Endothelial cell of umbilical vein (primary cell): ENCODE data around the gene SH3BGRL2. TPM values are rescaled to one million over a fixed set of nuclear protein-coding genes. Genes with fewer than 3 reads are reported as not detected.

Source experiments
- BruUV-seq: library from RNA; stranded (reverse); fragments of 400-500 nt; replicated peaks from 2 replicates; lab custom pipeline; 2021; lab: Mats Ljungman, UMichigan
- CTCF ChIA-PET: fragments of 300-600, 350-600 bp; sonication (Branson Sonifier 250); formaldehyde crosslinking; loops from one replicate; lab custom pipeline; 2021; ENCODE audit warnings: antibody characterized with exemption, inconsistent platforms; lab: Charles Lee
- POLR2A ChIA-PET: fragments of 300-600, 350-600 bp; sonication (Branson Sonifier 250); formaldehyde crosslinking; loops from one replicate; lab custom pipeline; 2021; ENCODE audit warnings: antibody characterized with exemption, inconsistent platforms; lab: Charles Lee
- DNase-seq: peaks from one replicate; pipeline ENCODE4 v3.0.0-alpha.2; 2011; ENCODE audit warnings: low read depth, low spot score
- FAIRE-seq: peaks from 2 replicates; lab custom pipeline; 2011; peaks lifted over from hg19 to GRCh38; lab: Jason Lieb, UNC
- H2AFZ ChIP-seq: 2 replicates; pipeline ENCODE4 v1.6.0; 2012; ENCODE audit warnings: low read depth, low read length, control low read depth, inconsistent platforms
- H3K27ac ChIP-seq: 2 replicates; pipeline ENCODE4 v1.5.1; 2011; ENCODE audit warnings: low read depth, mild to moderate bottlenecking, control low read depth, low read length, moderate library complexity; ENCODE audit not compliant: insufficient read depth
- H3K27me3 ChIP-seq, 2 experiments: 2 replicates each; pipeline versions ENCODE4 v1.6.0 to v1.6.1; 2011; ENCODE audit warnings: low read length in 2 of 2, mixed read lengths in 1 of 2; ENCODE audit not compliant: control insufficient read depth in 2 of 2, insufficient read depth in 2 of 2
- H3K36me3 ChIP-seq, 2 experiments: 2 replicates in 1 of 2; 3 replicates in 1 of 2; pipeline ENCODE4 v1.5.1; 2011; ENCODE audit warnings: low read length in 2 of 2, mild to moderate bottlenecking in 1 of 2, moderate library complexity in 1 of 2; ENCODE audit not compliant: control insufficient read depth in 2 of 2, insufficient read depth in 2 of 2; ENCODE audit errors: extremely low read depth in 1 of 2
- H3K4me1 ChIP-seq: 3 replicates; pipeline ENCODE4 v1.5.1; 2011; ENCODE audit warnings: mild to moderate bottlenecking, low read length; ENCODE audit not compliant: control insufficient read depth, insufficient read depth; ENCODE audit errors: extremely low read depth
- H3K4me2 ChIP-seq: 2 replicates; pipeline ENCODE4 v1.6.1; 2011; ENCODE audit warnings: low read length, control low read depth, mixed read lengths; ENCODE audit not compliant: insufficient read depth
- H3K4me3 ChIP-seq, 3 experiments: fragments of 200-600 bp in 1 of 3; sonication (generic), shearing (Covaris generic) in 1 of 3; replicated peaks in 1 of 3; 2 replicates each; pipeline ENCODE4 v1.5.1; 2011 to 2016; ENCODE audit warnings: control low read depth in 3 of 3, low read length in 3 of 3, mild to moderate bottlenecking in 2 of 3, inconsistent platforms in 1 of 3, low read depth in 1 of 3, moderate library complexity in 1 of 3; ENCODE audit not compliant: insufficient read depth in 1 of 3
- H3K79me2 ChIP-seq: 2 replicates; pipeline ENCODE4 v1.6.0; 2012; ENCODE audit warnings: low read length, inconsistent platforms; ENCODE audit not compliant: control insufficient read depth, insufficient read depth
- H3K9ac ChIP-seq: replicated peaks from 2 replicates; pipeline ENCODE3; 2011; ENCODE audit warnings: low read length, control low read depth; ENCODE audit not compliant: insufficient read depth; ENCODE audit errors: extremely low read depth
- H3K9me1 ChIP-seq: replicated peaks from 3 replicates; pipeline ENCODE4 v1.6.0; 2011; ENCODE audit warnings: mild to moderate bottlenecking, low read length; ENCODE audit not compliant: control insufficient read depth, insufficient read depth; ENCODE audit errors: extremely low read depth
- H3K9me3 ChIP-seq: replicated peaks from 2 replicates; pipeline ENCODE4 v1.5.1; 2012; ENCODE audit warnings: low read length, inconsistent platforms; ENCODE audit not compliant: control insufficient read depth, insufficient read depth
- H4K20me1 ChIP-seq: replicated peaks from 2 replicates; pipeline ENCODE3; 2011; ENCODE audit warnings: mild to moderate bottlenecking, low read length; ENCODE audit not compliant: control insufficient read depth, insufficient read depth; ENCODE audit errors: extremely low read depth
- EZH2 ChIP-seq: IDR thresholded peaks from 2 replicates; pipeline ENCODE4 v1.6.1; 2012; ENCODE audit warnings: borderline replicate concordance, low read depth, mild to moderate bottlenecking, moderate library complexity, low read length, inconsistent platforms; ENCODE audit not compliant: severe bottlenecking
- FOS ChIP-seq: IDR thresholded peaks from 2 replicates; pipeline ENCODE4 v1.6.1; 2011; ENCODE audit warnings: mild to moderate bottlenecking, low read length, moderate library complexity, borderline replicate concordance; ENCODE audit not compliant: insufficient read depth
- GATA2 ChIP-seq: IDR thresholded peaks from 2 replicates; pipeline ENCODE4 v1.7.0; 2011; ENCODE audit warnings: low read depth, mild to moderate bottlenecking, moderate library complexity, mixed read lengths, low read length; ENCODE audit not compliant: insufficient read length, insufficient read depth
- JUN ChIP-seq: IDR thresholded peaks from 2 replicates; pipeline ENCODE4 v1.6.1; 2011; ENCODE audit warnings: borderline replicate concordance, low read depth; ENCODE audit not compliant: insufficient read length, insufficient read depth
- MYC ChIP-seq: IDR thresholded peaks from one replicate; pipeline ENCODE4 v1.6.1; 2011; ENCODE audit warnings: mild to moderate bottlenecking, low read depth, low read length
- POLR2A ChIP-seq: IDR thresholded peaks from 2 replicates; pipeline ENCODE4 v1.6.1; 2012; ENCODE audit warnings: low read depth, mild to moderate bottlenecking, control low read depth, low read length
- POLR2AphosphoS5 ChIP-seq: IDR thresholded peaks from 2 replicates; pipeline ENCODE4 v1.6.1; 2012; ENCODE audit warnings: low read depth, mild to moderate bottlenecking, control low read depth, low read length, moderate library complexity; ENCODE audit not compliant: insufficient read depth
- dilution Hi-C: fragments of 300-500 bp; cut with MboI; formaldehyde crosslinking; loops from one replicate; pipeline ENCODE4 v1.15.0; 2019; ENCODE audit warnings: low sequenced_read_pairs; ENCODE audit not compliant: extremely low pct_ligation_motif_present
- intact Hi-C: fragments of 100-400 bp; cut with micrococcal nuclease; formaldehyde crosslinking; loops from one replicate; pipeline ENCODE4 v1.10.0; 2022
- polyA plus RNA-seq, 4 experiments: library from polyadenylated mRNA; depleted of rRNA in 3 of 4; stranded (reverse) in 3 of 4; unstranded in 1 of 4; fragments of >200 nt; gene quantifications; 2 replicates each; pipeline versions ENCODE4 v1.2.1 to v1.2.3, GENCODE V29; 2011 to 2012; ENCODE audit warnings: missing spikeins in 1 of 4
- total RNA-seq: library from RNA; stranded (reverse); gene quantifications from 2 replicates; pipeline ENCODE4 v1.2.3, GENCODE V29; 2021
- TF ChIP-seq, protein P1 (sequence below): IDR thresholded peaks from 2 replicates; pipeline ENCODE4 v1.6.1; 2011; ENCODE audit not compliant: insufficient read depth, insufficient read length
- TF ChIP-seq, protein P2 (sequence below), 2 donors: IDR thresholded peaks; 1 replicate in 1 of 2; 2 replicates in 1 of 2; pipeline ENCODE4 v1.5.1; 2011; ENCODE audit warnings: low read length in 2 of 2, mild to moderate bottlenecking in 2 of 2, moderate library complexity in 2 of 2, control low read depth in 1 of 2, inconsistent platforms in 1 of 2, low read depth in 1 of 2; ENCODE audit not compliant: insufficient read depth in 1 of 2; ENCODE audit errors: extremely low read depth in 1 of 2

The SH3BGRL2 gene
- total and polyA plus RNA-seq, 2 donors (not counting 3 experiments of a cell fraction or from before 2014, with no cell fraction given): 3.2 to 10.7 TPM

DNA sequence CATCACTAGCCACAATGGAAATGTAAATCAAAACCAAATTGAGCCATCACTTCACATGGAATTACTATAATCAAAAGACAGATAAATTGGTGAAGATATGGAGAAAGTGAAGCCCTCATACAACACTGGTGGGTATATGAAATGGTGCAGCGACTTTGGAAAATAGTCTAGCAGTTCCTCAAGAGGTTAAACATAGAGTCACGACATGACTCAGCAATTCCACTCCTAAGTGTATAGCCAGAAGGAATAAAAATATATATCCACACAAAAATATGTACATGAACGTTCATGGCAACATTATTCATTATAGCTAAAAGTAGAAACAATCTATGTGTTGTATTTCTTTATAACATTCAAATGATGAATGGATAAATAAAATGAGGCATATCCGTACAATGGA, 33.1 kb upstream of the SH3BGRL2 start:
- Histone ChIP-seq H3K9me1 (no peaks in the 10 kb centered on the region), H3K36me3 (no peaks in the 10 kb centered on the region), H2AFZ (no peak overlapping the region), H3K9me3 (no peaks in the 10 kb centered on the region), H3K27ac (no peak overlapping the region), H3K4me1 (peaks cover 8% of the 10 kb centered on the region), H4K20me1 (no peaks in the 10 kb centered on the region), H3K27me3 (no peaks in the 10 kb centered on the region), H3K9ac (no peak overlapping the region), H3K4me2 (no peak overlapping the region), H3K4me3 (no peak overlapping the region), H3K79me2 (no peaks in the 10 kb centered on the region)
- intact Hi-C loops: no loop called here
- DNase-seq (no peak), FAIRE-seq (no peak)
- POLR2A ChIA-PET: no interaction called here
- TF ChIP-seq GATA2 (no peak), POLR2A (no peak), POLR2AphosphoS5 (no peak), FOS (no peak), JUN (no peak), EZH2 (no peak), MYC (no peak)
- TF ChIP-seq, protein P1, sequence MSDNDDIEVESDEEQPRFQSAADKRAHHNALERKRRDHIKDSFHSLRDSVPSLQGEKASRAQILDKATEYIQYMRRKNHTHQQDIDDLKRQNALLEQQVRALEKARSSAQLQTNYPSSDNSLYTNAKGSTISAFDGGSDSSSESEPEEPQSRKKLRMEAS: no peak
- TF ChIP-seq, protein P2, sequence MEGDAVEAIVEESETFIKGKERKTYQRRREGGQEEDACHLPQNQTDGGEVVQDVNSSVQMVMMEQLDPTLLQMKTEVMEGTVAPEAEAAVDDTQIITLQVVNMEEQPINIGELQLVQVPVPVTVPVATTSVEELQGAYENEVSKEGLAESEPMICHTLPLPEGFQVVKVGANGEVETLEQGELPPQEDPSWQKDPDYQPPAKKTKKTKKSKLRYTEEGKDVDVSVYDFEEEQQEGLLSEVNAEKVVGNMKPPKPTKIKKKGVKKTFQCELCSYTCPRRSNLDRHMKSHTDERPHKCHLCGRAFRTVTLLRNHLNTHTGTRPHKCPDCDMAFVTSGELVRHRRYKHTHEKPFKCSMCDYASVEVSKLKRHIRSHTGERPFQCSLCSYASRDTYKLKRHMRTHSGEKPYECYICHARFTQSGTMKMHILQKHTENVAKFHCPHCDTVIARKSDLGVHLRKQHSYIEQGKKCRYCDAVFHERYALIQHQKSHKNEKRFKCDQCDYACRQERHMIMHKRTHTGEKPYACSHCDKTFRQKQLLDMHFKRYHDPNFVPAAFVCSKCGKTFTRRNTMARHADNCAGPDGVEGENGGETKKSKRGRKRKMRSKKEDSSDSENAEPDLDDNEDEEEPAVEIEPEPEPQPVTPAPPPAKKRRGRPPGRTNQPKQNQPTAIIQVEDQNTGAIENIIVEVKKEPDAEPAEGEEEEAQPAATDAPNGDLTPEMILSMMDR (IDR thresholded peaks at IDR 0.05; ENCODE audit: extremely low read depth in 1 of 2, insufficient read depth in 1 of 2, low read depth in 1 of 2, low read length in 2 of 2): no peak
- dilution Hi-C loops: no loop called here
- no TSS peak for BruUV-seq
- CTCF ChIA-PET: no interaction called here
